HepG2 (cell line): ENCODE measurements around the gene CD163L1. TPM values are rescaled to one million over a fixed set of nuclear protein-coding genes. Genes with fewer than 3 reads are reported as not detected.

Source experiments
- DNMT1 ChIP-seq: sonication (generic); formaldehyde crosslinking; IDR thresholded peaks from 2 replicates; pipeline ENCODE4 v1.5.1; 2020; ENCODE audit warnings: mild to moderate bottlenecking, missing genetic modification reagents
- FOXA3 ChIP-seq: IDR thresholded peaks from 2 replicates; pipeline ENCODE4 v1.6.1; 2016; ENCODE audit warnings: missing genetic modification reagents, missing compliant biosample characterization
- GLI4 ChIP-seq: sonication (generic); formaldehyde crosslinking; IDR thresholded peaks from 2 replicates; pipeline ENCODE4 v1.5.1; 2020; ENCODE audit warnings: missing genetic modification reagents, mild to moderate bottlenecking, moderate library complexity, borderline replicate concordance
- GRHL1 ChIP-seq: sonication (generic); formaldehyde crosslinking; conservative IDR thresholded peaks from 2 replicates; pipeline ENCODE4 v1.8.0; 2022; ENCODE audit warnings: missing genetic modification reagents
- HOXA3 ChIP-seq: sonication (generic); formaldehyde crosslinking; IDR thresholded peaks from 2 replicates; pipeline ENCODE4 v1.5.0; 2020; ENCODE audit warnings: missing genetic modification reagents
- IKZF5 ChIP-seq: IDR thresholded peaks from 2 replicates; pipeline ENCODE4 v1.6.1; 2018; ENCODE audit warnings: missing genetic modification reagents, mild to moderate bottlenecking, missing compliant biosample characterization
- JUND ChIP-seq: sonication (generic); formaldehyde crosslinking; IDR thresholded peaks from 2 replicates; pipeline ENCODE4 v1.8.0; 2022; ENCODE audit warnings: mild to moderate bottlenecking, missing genetic modification reagents
- MAZ ChIP-seq, 2 experiments: sonication (generic) in 1 of 2; formaldehyde crosslinking in 1 of 2; IDR thresholded peaks; 2 replicates each; pipeline versions ENCODE4 v1.5.0 to v1.6.1; 2012 to 2020; ENCODE audit warnings: low read depth in 2 of 2, mild to moderate bottlenecking in 2 of 2, borderline replicate concordance in 1 of 2, improper control_type of control experiment in 1 of 2, low read length in 1 of 2, missing genetic modification reagents in 1 of 2, moderate library complexity in 1 of 2
- MBD4 ChIP-seq: IDR thresholded peaks from 2 replicates; pipeline ENCODE4 v1.6.1; 2012; ENCODE audit warnings: low read length, inconsistent platforms, borderline replicate concordance
- MXD1 ChIP-seq: sonication (generic); formaldehyde crosslinking; IDR thresholded peaks from 2 replicates; pipeline ENCODE4 v1.4.0; 2020; ENCODE audit warnings: mild to moderate bottlenecking, missing genetic modification reagents
- NCOA1 ChIP-seq: sonication (generic); formaldehyde crosslinking; IDR thresholded peaks from 2 replicates; pipeline ENCODE4 v1.9.0; 2021; ENCODE audit warnings: missing genetic modification reagents
- RBFOX2 ChIP-seq: fragments of 200-400 bp; formaldehyde crosslinking; IDR thresholded peaks from 2 replicates; pipeline ENCODE4 v1.6.1; 2017; ENCODE audit warnings: low read depth, mild to moderate bottlenecking, low read length
- RBM22 ChIP-seq: fragments of 200-400 bp; formaldehyde crosslinking; optimal IDR thresholded peaks from 2 replicates; pipeline ENCODE3; 2017; ENCODE audit warnings: mild to moderate bottlenecking, low read length, moderate library complexity
- RFX5 ChIP-seq: IDR thresholded peaks from 2 replicates; pipeline ENCODE4 v1.6.1; 2011; ENCODE audit warnings: low read depth, low read length, improper control_type of control experiment
- RFXANK ChIP-seq: IDR thresholded peaks from 2 replicates; pipeline ENCODE4 v1.6.1; 2016
- SMYD3 ChIP-seq: sonication (generic); formaldehyde crosslinking; IDR thresholded peaks from 2 replicates; pipeline ENCODE4 v1.8.1; 2023; ENCODE audit warnings: mild to moderate bottlenecking, missing genetic modification reagents
- ZMYM3 ChIP-seq: sonication (generic); formaldehyde crosslinking; IDR thresholded peaks from 2 replicates; pipeline ENCODE4 v1.5.1; 2020; ENCODE audit warnings: mild to moderate bottlenecking, missing genetic modification reagents
- ZNF17 ChIP-seq: sonication (generic); formaldehyde crosslinking; IDR thresholded peaks from 2 replicates; pipeline ENCODE4 v1.5.0; 2020; ENCODE audit warnings: mild to moderate bottlenecking, missing genetic modification reagents
- ZNF20 ChIP-seq: sonication (generic); formaldehyde crosslinking; IDR thresholded peaks from 2 replicates; pipeline ENCODE4 v1.4.0; 2020; ENCODE audit warnings: mild to moderate bottlenecking, moderate library complexity, missing genetic modification reagents
- ZNF251 ChIP-seq: sonication (generic); formaldehyde crosslinking; IDR thresholded peaks from 2 replicates; pipeline ENCODE4 v1.9.0; 2021; ENCODE audit warnings: mild to moderate bottlenecking, missing genetic modification reagents
- ZNF513 ChIP-seq: sonication (generic); formaldehyde crosslinking; conservative IDR thresholded peaks from 2 replicates; pipeline ENCODE4 v1.5.0; 2020; ENCODE audit warnings: missing genetic modification reagents
- ZNF652 ChIP-seq: IDR thresholded peaks from 2 replicates; pipeline ENCODE4 v1.6.1; 2016; ENCODE audit warnings: low read depth, borderline replicate concordance
- ZNF788 ChIP-seq: sonication (generic); formaldehyde crosslinking; IDR thresholded peaks from 2 replicates; pipeline ENCODE4 v1.5.0; 2020; ENCODE audit warnings: mild to moderate bottlenecking, missing genetic modification reagents, borderline replicate concordance
- ZSCAN12 ChIP-seq: sonication (generic); formaldehyde crosslinking; IDR thresholded peaks from 2 replicates; pipeline ENCODE4 v1.9.0; 2021; ENCODE audit warnings: mild to moderate bottlenecking, missing genetic modification reagents
- ZSCAN5A ChIP-seq: sonication (generic); formaldehyde crosslinking; IDR thresholded peaks from 2 replicates; pipeline ENCODE4 v1.8.0; 2022; ENCODE audit warnings: mild to moderate bottlenecking, missing genetic modification reagents, borderline replicate concordance
- polyA plus RNA-seq, 8 experiments: library from polyadenylated mRNA; depleted of rRNA in 3 of 8; stranded (reverse) in 7 of 8; unstranded in 1 of 8; fragments of >200 nt; fragmentation: Illumina TruSeq in 4 of 8; extraction: Trizol in 4 of 8; gene quantifications; 2 replicates each; pipeline versions ENCODE4 v1.2.1 to v1.2.3, GENCODE V29; 2011 to 2016; ENCODE audit warnings: low read depth in 4 of 8, missing spikeins in 1 of 8, mixed read lengths in 1 of 8; ENCODE audit not compliant: insufficient read depth in 1 of 8
- total RNA-seq, 5 experiments: library from RNA; depleted of rRNA; stranded (reverse); fragments of >200 nt; fragmentation: Illumina TruSeq; extraction: Trizol; gene quantifications; 2 replicates each; pipeline ENCODE4 v1.2.3, GENCODE V29; 2016; ENCODE audit warnings: low read depth in 1 of 5

Gene CD163L1
- total and polyA plus RNA-seq, 2 of the 13 experiments (the other 11 are each of a cell fraction or from before 2014, with no cell fraction given), result 3.4 to 6.8 TPM

GRCh38 chr12:7374423-7375144 is 69.4 kb downstream of the CD163L1 start (continued):
- no peak for TF ChIP-seq ZNF20 (CRISPR knock-in tag)
- no peak for TF ChIP-seq IKZF5 (CRISPR knock-in tag)
- no peak for TF ChIP-seq ZNF251 (CRISPR knock-in tag)
- TF ChIP-seq RFX5, result peak; percentile 31; the same call in 1 of the 2 replicates
- TF ChIP-seq ZMYM3 (CRISPR knock-in tag), result no peak
- no peak for TF ChIP-seq RBM22
- no peak for TF ChIP-seq ZSCAN5A (CRISPR knock-in tag)
- TF ChIP-seq ZNF513 (CRISPR knock-in tag), result no peak
- TF ChIP-seq JUND (CRISPR knock-in tag), result no peak
- TF ChIP-seq ZNF652, result no peak
- peak; percentile 34; the same call in 1 of the 2 replicates for TF ChIP-seq ZNF788 (CRISPR knock-in tag)
- no peak for TF ChIP-seq GRHL1
- peak; percentile 21; the same call in 1 of the 2 replicates for TF ChIP-seq HOXA3
- no peak for TF ChIP-seq MBD4
- TF ChIP-seq DNMT1 (CRISPR knock-in tag), result no peak
- no peak for TF ChIP-seq FOXA3 (CRISPR knock-in tag)
- TF ChIP-seq ZSCAN12, result no peak
- no peak for TF ChIP-seq RBFOX2
- TF ChIP-seq RFXANK (CRISPR knock-in tag), result no peak
- no peak for TF ChIP-seq NCOA1 (CRISPR knock-in tag)
- no peak for TF ChIP-seq SMYD3 (CRISPR knock-in tag)
- TF ChIP-seq MXD1 (CRISPR knock-in tag), result no peak
- no peak for TF ChIP-seq MAZ (IDR thresholded peaks at IDR 0.05; ENCODE audit: borderline replicate concordance, low read depth, low read length)
- TF ChIP-seq MAZ (CRISPR knock-in tag; IDR thresholded peaks at IDR 0.05; ENCODE audit: low read depth), result no peak
- TF ChIP-seq ZNF17 (CRISPR knock-in tag), result no peak
- TF ChIP-seq GLI4 (CRISPR knock-in tag), result no peak
